DOHH2 (cell line): Measurements from ENCODE around the gene APOBEC4.

Experiments used
- H3F3A ChIP-seq: fragments of 200-600 bp; sonication (generic), shearing (Covaris generic); 2 replicates; pipeline ENCODE4 v1.6.0; 2016; ENCODE audit warnings: antibody characterized with exemption, mild to moderate bottlenecking; ENCODE audit not compliant: control insufficient read depth, insufficient read depth
- H3K27ac ChIP-seq: fragments of 200-600 bp; sonication (generic); 2 replicates; pipeline ENCODE4 v1.5.1; 2014; ENCODE audit warnings: low read depth, mild to moderate bottlenecking, low read length, moderate library complexity
- H3K27me3 ChIP-seq: fragments of 200-600 bp; sonication (generic); 2 replicates; pipeline ENCODE4 v1.6.1; 2014; ENCODE audit warnings: mild to moderate bottlenecking, low read length, mixed read lengths; ENCODE audit not compliant: control insufficient read depth
- H3K36me3 ChIP-seq: fragments of 200-600 bp; sonication (generic); 2 replicates; pipeline ENCODE4 v1.6.1; 2014; ENCODE audit warnings: mild to moderate bottlenecking, low read length, moderate library complexity, mixed read lengths; ENCODE audit not compliant: control insufficient read depth
- H3K4me1 ChIP-seq: fragments of 200-600 bp; sonication (generic); 2 replicates; pipeline ENCODE4 v1.6.1; 2014; ENCODE audit warnings: mild to moderate bottlenecking, low read length, mixed read lengths; ENCODE audit not compliant: control insufficient read depth
- H3K4me2 ChIP-seq: fragments of 200-600 bp; sonication (generic); 2 replicates; pipeline ENCODE4 v1.6.0; 2014; ENCODE audit warnings: mild to moderate bottlenecking, low read length, moderate library complexity
- H3K4me3 ChIP-seq: fragments of 200-600 bp; sonication (generic); 2 replicates; pipeline ENCODE4 v1.5.1; 2014; ENCODE audit warnings: mild to moderate bottlenecking, low read length, mixed read lengths
- H3K79me2 ChIP-seq: fragments of 200-600 bp; sonication (generic); 2 replicates; pipeline ENCODE4 v1.6.1; 2014; ENCODE audit warnings: mild to moderate bottlenecking, low read length, mixed read lengths; ENCODE audit not compliant: control insufficient read depth
- H3K9me2 ChIP-seq: fragments of 200-600 bp; sonication (generic); replicated peaks from 2 replicates; pipeline ENCODE4 v1.6.1; 2014; ENCODE audit warnings: mild to moderate bottlenecking, low read length, mixed read lengths; ENCODE audit not compliant: control insufficient read depth
- H3K9me3 ChIP-seq: fragments of 200-600 bp; sonication (generic); 2 replicates; pipeline ENCODE4 v1.6.1; 2014; ENCODE audit warnings: antibody characterized with exemption, low read length, mixed read lengths; ENCODE audit not compliant: control insufficient read depth, insufficient read depth
- H4K20me1 ChIP-seq: fragments of 200-600 bp; sonication (generic); 2 replicates; pipeline ENCODE4 v1.6.0; 2014; ENCODE audit warnings: low read depth, mild to moderate bottlenecking, antibody characterized with exemption, low read length, moderate library complexity; ENCODE audit not compliant: control insufficient read depth, insufficient read depth
- EZH2phosphoT487 ChIP-seq: fragments of 200-600 bp; sonication (generic); IDR thresholded peaks from 2 replicates; pipeline ENCODE4 v1.6.1; 2017; ENCODE audit warnings: borderline replicate concordance, mild to moderate bottlenecking, antibody characterized with exemption, low read length, moderate library complexity, mixed read lengths
- TF ChIP-seq, protein P1 (sequence below): fragments of 200-600 bp; sonication (generic); IDR thresholded peaks from one replicate; pipeline ENCODE4 v1.5.1; 2014; ENCODE audit warnings: antibody characterized with exemption, mild to moderate bottlenecking, low read depth, low read length; ENCODE audit not compliant: poor library complexity, severe bottlenecking

The APOBEC4 gene

DNA sequence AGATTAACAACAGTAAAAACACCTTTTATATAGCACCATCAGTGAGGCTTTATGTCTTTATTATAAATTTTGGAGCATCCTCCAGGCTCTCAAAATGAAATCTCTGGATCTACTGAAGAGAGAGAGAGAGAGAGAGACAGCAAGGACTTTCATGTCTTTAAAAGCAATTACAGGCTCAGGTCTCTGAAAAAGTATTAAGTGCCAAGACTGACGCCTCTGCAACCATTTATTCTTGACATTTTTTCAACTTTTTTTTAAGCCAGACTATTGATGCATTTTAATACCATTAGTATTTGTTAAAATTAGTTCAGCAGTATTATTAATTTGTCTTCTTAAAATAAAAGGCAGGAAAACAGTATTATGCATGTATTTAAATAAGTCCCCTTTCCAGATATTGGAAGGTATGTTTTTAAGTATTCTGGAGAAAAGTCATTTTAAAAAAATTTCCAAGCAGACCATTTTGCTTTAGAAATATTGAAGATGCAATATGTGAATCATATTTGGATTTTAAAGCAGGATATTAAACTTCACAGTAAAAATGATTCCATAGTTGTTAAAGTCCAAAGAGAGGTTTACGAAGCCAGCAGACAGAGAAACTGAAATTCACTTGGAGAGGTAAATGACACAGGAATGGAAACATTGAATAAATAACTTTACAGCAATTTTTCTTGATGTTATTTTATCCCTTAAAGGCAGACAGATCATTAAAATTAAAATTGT, 35.4 kb upstream of the APOBEC4 start:
- Histone ChIP-seq H3F3A (no peaks in the 10 kb centered on the region), H4K20me1 (no peaks in the 10 kb centered on the region), H3K79me2 (no peaks in the 10 kb centered on the region), H3K36me3 (no peaks in the 10 kb centered on the region), H3K4me3 (no peak overlapping the region), H3K9me2 (no peaks in the 10 kb centered on the region), H3K9me3 (no peaks in the 10 kb centered on the region), H3K27me3 (no peaks in the 10 kb centered on the region), H3K27ac (no peak overlapping the region), H3K4me1 (peaks cover 5% of the 10 kb centered on the region; the same call in 1 of the 2 replicates), H3K4me2 (no peak overlapping the region)
- TF ChIP-seq, protein P1, sequence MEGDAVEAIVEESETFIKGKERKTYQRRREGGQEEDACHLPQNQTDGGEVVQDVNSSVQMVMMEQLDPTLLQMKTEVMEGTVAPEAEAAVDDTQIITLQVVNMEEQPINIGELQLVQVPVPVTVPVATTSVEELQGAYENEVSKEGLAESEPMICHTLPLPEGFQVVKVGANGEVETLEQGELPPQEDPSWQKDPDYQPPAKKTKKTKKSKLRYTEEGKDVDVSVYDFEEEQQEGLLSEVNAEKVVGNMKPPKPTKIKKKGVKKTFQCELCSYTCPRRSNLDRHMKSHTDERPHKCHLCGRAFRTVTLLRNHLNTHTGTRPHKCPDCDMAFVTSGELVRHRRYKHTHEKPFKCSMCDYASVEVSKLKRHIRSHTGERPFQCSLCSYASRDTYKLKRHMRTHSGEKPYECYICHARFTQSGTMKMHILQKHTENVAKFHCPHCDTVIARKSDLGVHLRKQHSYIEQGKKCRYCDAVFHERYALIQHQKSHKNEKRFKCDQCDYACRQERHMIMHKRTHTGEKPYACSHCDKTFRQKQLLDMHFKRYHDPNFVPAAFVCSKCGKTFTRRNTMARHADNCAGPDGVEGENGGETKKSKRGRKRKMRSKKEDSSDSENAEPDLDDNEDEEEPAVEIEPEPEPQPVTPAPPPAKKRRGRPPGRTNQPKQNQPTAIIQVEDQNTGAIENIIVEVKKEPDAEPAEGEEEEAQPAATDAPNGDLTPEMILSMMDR, result no peak
- no peak for TF ChIP-seq EZH2phosphoT487

DNA sequence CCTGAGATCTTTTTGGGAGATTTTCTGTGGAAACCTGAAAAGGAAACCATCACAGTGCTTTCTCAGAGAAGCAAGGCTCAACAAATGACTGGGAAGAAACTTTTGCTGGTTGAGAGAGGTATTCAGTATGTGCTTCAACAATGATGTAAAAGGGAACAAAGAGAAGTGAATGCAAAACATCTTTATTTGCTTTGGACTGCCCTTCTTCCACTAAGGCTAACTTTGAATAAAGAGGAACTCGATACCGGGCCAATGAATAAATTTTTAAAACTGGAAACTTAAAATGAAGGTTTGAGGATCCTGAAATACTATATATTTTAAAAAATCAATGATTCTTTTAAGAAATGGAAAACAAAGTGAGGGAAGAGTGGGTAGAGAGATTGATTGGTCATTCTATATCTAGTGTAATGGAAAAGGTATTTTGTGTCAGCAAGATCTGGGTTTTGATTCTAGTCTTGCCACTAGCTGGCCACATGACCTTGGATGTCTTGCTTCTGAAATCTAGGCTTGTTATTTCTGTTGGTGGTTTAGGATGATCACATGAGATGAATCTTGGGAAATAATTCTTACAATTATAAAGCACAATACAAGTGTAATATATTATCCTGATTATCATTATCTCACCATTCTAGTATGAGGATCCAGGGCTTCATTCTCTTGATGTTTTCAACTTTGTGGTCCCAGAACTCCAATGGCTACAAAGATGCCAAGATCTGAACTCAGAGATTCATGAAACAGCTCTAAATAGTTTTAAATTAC, 34.6 kb upstream of the APOBEC4 start:
- Histone ChIP-seq H3K4me3 (no peak overlapping the region), H3K27me3 (no peaks in the 10 kb centered on the region), H3K27ac (no peak overlapping the region), H4K20me1 (no peaks in the 10 kb centered on the region), H3F3A (no peaks in the 10 kb centered on the region), H3K9me3 (no peaks in the 10 kb centered on the region), H3K36me3 (no peaks in the 10 kb centered on the region), H3K4me2 (no peak overlapping the region), H3K4me1 (peaks cover 5% of the 10 kb centered on the region; the same call in 1 of the 2 replicates), H3K79me2 (no peaks in the 10 kb centered on the region), H3K9me2 (no peaks in the 10 kb centered on the region)
- TF ChIP-seq, protein P1, result no peak
- TF ChIP-seq EZH2phosphoT487, result no peak

DNA sequence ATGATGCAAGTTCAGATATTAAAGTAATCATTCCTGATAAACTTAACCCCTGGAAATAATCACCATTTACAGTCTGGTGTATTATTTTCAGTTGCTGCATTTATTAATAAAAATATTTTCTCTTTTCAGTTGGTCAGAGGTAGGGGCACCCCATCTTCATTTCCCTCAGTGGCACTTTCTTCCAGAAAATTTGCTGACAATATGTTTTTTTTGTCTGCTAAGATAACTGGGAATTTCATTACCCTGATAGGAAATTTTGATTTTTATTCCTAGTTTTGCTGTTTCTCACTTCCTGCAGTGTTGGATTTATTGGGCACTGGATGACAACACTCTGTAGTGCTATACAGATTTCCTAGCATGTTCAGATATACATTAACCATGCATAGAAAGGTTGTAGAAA, 33.1 kb upstream of the APOBEC4 start:
- H3K27ac ChIP-seq, result no peak overlapping the region
- no peaks in the 10 kb centered on the region for H3K36me3 ChIP-seq
- no peaks in the 10 kb centered on the region for H4K20me1 ChIP-seq
- no peak overlapping the region for H3K4me2 ChIP-seq
- peaks cover 5% of the 10 kb centered on the region; the same call in 1 of the 2 replicates for H3K4me1 ChIP-seq
- no peaks in the 10 kb centered on the region for H3K9me3 ChIP-seq
- no peak for TF ChIP-seq EZH2phosphoT487
- TF ChIP-seq, protein P1, result no peak
- H3F3A ChIP-seq, result no peaks in the 10 kb centered on the region
- no peaks in the 10 kb centered on the region for H3K27me3 ChIP-seq
- H3K9me2 ChIP-seq, result no peaks in the 10 kb centered on the region
- H3K79me2 ChIP-seq, result no peaks in the 10 kb centered on the region
- H3K4me3 ChIP-seq, result no peak overlapping the region
